Astrocyte (in vitro differentiated cells and primary cell): ENCODE results near the gene FZD10. TPM values are rescaled to one million over a fixed set of nuclear protein-coding genes. Genes with fewer than 3 reads are reported as not detected.

ENCODE experiments used
- DNase-seq: peaks from one replicate; pipeline ENCODE4 v3.0.0-alpha.2; 2010; ENCODE audit warnings: low read depth
- FAIRE-seq: peaks from 2 replicates; lab custom pipeline; 2011; peaks lifted over from hg19 to GRCh38; lab: Jason Lieb, UNC
- H2AFZ ChIP-seq: 2 replicates; pipeline ENCODE4 v1.6.0; 2012; ENCODE audit warnings: low read depth, low read length, inconsistent platforms
- H3K27ac ChIP-seq: 2 replicates; pipeline ENCODE4 v1.5.1; 2011; ENCODE audit warnings: low read depth, low read length, inconsistent platforms
- H3K27me3 ChIP-seq: 2 replicates; pipeline ENCODE4 v1.6.0; 2011; ENCODE audit warnings: low read length, inconsistent platforms; ENCODE audit not compliant: insufficient read depth
- H3K36me3 ChIP-seq: 2 replicates; pipeline ENCODE4 v1.5.1; 2011; ENCODE audit warnings: low read length, inconsistent platforms; ENCODE audit not compliant: insufficient read depth
- H3K4me1 ChIP-seq: 2 replicates; pipeline ENCODE4 v1.5.1; 2011; ENCODE audit warnings: low read length, inconsistent platforms; ENCODE audit not compliant: insufficient read depth
- H3K4me2 ChIP-seq: 2 replicates; pipeline ENCODE4 v1.6.0; 2012; ENCODE audit warnings: low read length, inconsistent platforms
- H3K4me3 ChIP-seq: 2 replicates; pipeline ENCODE4 v1.5.1; 2011; ENCODE audit warnings: low read depth, mild to moderate bottlenecking, low read length, inconsistent platforms; ENCODE audit not compliant: insufficient read depth
- H3K79me2 ChIP-seq: 2 replicates; pipeline ENCODE4 v1.6.0; 2012; ENCODE audit warnings: mild to moderate bottlenecking, low read length, inconsistent platforms; ENCODE audit not compliant: insufficient read depth
- H3K9ac ChIP-seq: 2 replicates; pipeline ENCODE4 v1.6.0; 2012; ENCODE audit warnings: mild to moderate bottlenecking, low read length, inconsistent platforms
- H3K9me3 ChIP-seq: 2 replicates; pipeline ENCODE4 v1.5.1; 2012; ENCODE audit warnings: low read depth, mild to moderate bottlenecking, low read length, inconsistent platforms; ENCODE audit not compliant: insufficient read depth
- H4K20me1 ChIP-seq: 2 replicates; pipeline ENCODE4 v1.6.0; 2012; ENCODE audit warnings: low read length, inconsistent platforms; ENCODE audit not compliant: insufficient read depth
- H3K27ac Mint-ChIP-seq: one replicate; pipeline ENCODE4 v1.8.0; 2021; ENCODE audit warnings: mild to moderate bottlenecking, mixed read lengths; ENCODE audit not compliant: unreplicated experiment
- H3K27me3 Mint-ChIP-seq: one replicate; pipeline ENCODE4 v1.8.0; 2021; ENCODE audit warnings: low read depth, mixed read lengths; ENCODE audit not compliant: unreplicated experiment
- H3K36me3 Mint-ChIP-seq: one replicate; pipeline ENCODE4 v1.8.0; 2021; ENCODE audit warnings: low read depth, mixed read lengths; ENCODE audit not compliant: unreplicated experiment
- H3K4me1 Mint-ChIP-seq: one replicate; pipeline ENCODE4 v1.8.0; 2021; ENCODE audit warnings: low read depth, mixed read lengths; ENCODE audit not compliant: unreplicated experiment
- H3K4me3 Mint-ChIP-seq: one replicate; pipeline ENCODE4 v1.8.0; 2021; ENCODE audit warnings: mild to moderate bottlenecking, moderate library complexity, mixed read lengths; ENCODE audit not compliant: unreplicated experiment
- H3K9me3 Mint-ChIP-seq: one replicate; pipeline ENCODE4 v1.8.0; 2021; ENCODE audit warnings: mild to moderate bottlenecking, mixed read lengths; ENCODE audit not compliant: unreplicated experiment
- EZH2 ChIP-seq: IDR thresholded peaks from 2 replicates; pipeline ENCODE4 v1.6.1; 2012; ENCODE audit warnings: mild to moderate bottlenecking, low read length, inconsistent platforms; ENCODE audit not compliant: insufficient read depth
- total RNA-seq: library from RNA; stranded (reverse); gene quantifications from 2 replicates; pipeline ENCODE4 v1.2.1, GENCODE V29; 2021
- TF ChIP-seq, protein P1 (sequence below): IDR thresholded peaks from 2 replicates; pipeline ENCODE4 v1.5.1; 2011; ENCODE audit warnings: low read depth, mild to moderate bottlenecking, inconsistent platforms, low read length, moderate library complexity; ENCODE audit not compliant: insufficient read depth

The FZD10 gene
- total RNA-seq, 1 donor from 2014 or later, result not detected

DNA sequence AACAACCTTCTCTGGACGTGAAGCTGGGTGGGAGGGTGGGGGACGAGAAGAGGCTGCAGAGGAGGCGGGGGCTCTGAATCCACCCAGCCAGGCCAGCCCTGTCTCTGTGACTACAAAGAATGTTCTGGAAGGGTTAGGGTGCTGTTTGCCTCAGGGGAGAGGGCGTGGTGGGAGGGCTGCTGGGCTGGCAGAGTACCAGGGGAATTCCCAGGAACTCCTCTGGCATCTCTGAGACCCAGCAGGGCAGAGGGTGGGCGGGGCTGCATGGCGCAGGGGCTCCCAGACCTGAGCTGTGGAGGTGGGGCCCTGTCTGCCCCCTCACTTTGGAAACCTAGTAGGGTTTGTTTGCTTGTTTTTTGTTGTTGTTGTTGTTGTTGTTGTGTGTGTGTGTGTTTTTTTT, 45.5 kb upstream of the FZD10 start:
- Mint-ChIP-seq H3K36me3 (no peaks in the 10 kb centered on the region), H3K9me3 (peaks cover 21% of the 10 kb centered on the region), H3K4me1 (no peaks in the 10 kb centered on the region), H3K27ac (no peak overlapping the region), H3K27me3 (no peaks in the 10 kb centered on the region), H3K4me3 (no peak overlapping the region)
- no peak overlapping the region for H3K4me3 ChIP-seq
- H3K27ac ChIP-seq, result no peak overlapping the region
- no peaks in the 10 kb centered on the region for H3K36me3 ChIP-seq
- H3K4me1 ChIP-seq, result no peaks in the 10 kb centered on the region
- no peak overlapping the region for H3K9ac ChIP-seq
- TF ChIP-seq, protein P1, sequence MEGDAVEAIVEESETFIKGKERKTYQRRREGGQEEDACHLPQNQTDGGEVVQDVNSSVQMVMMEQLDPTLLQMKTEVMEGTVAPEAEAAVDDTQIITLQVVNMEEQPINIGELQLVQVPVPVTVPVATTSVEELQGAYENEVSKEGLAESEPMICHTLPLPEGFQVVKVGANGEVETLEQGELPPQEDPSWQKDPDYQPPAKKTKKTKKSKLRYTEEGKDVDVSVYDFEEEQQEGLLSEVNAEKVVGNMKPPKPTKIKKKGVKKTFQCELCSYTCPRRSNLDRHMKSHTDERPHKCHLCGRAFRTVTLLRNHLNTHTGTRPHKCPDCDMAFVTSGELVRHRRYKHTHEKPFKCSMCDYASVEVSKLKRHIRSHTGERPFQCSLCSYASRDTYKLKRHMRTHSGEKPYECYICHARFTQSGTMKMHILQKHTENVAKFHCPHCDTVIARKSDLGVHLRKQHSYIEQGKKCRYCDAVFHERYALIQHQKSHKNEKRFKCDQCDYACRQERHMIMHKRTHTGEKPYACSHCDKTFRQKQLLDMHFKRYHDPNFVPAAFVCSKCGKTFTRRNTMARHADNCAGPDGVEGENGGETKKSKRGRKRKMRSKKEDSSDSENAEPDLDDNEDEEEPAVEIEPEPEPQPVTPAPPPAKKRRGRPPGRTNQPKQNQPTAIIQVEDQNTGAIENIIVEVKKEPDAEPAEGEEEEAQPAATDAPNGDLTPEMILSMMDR, result no peak
- no peak for TF ChIP-seq EZH2
- peaks cover 9% of the 10 kb centered on the region for H3K9me3 ChIP-seq
- no peaks in the 10 kb centered on the region for H3K79me2 ChIP-seq
- no peak overlapping the region for H3K4me2 ChIP-seq
- no peaks in the 10 kb centered on the region for H3K27me3 ChIP-seq
- no peak overlapping the region for H2AFZ ChIP-seq
- H4K20me1 ChIP-seq, result no peaks in the 10 kb centered on the region
- DNase-seq (no peak), FAIRE-seq (no peak)

DNA sequence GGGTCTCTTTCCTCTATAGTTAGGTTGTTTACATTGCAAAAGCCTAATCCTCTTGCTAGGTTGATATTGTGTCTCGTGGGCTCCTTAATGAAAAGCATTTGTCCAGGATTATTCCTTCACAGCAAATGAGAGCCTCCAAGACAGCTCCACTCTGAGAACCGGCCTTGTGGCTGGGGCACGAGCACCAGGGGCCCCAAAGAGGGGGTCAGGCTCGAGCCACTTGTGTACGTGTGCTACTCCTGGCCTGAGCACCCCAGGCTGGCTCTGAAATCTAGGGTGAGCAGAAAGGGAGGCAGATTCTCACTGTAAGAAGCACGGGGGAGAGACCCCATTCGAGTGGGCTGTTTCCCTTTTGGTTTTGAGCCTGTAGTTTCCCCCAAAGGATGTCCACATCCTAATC, 45.0 kb upstream of the FZD10 start:
- H3K9me3 Mint-ChIP-seq, result peaks cover 21% of the 10 kb centered on the region
- no peak overlapping the region for H3K9ac ChIP-seq
- no peaks in the 10 kb centered on the region for H3K79me2 ChIP-seq
- H3K36me3 Mint-ChIP-seq, result no peaks in the 10 kb centered on the region
- H3K27ac ChIP-seq, result no peak overlapping the region
- DNase-seq (no peak), FAIRE-seq (no peak)
- no peak overlapping the region for H3K4me3 ChIP-seq
- no peak overlapping the region for H3K27ac Mint-ChIP-seq
- no peak overlapping the region for H3K4me3 Mint-ChIP-seq
- H3K4me1 Mint-ChIP-seq, result no peaks in the 10 kb centered on the region
- no peaks in the 10 kb centered on the region for H3K27me3 Mint-ChIP-seq
- H4K20me1 ChIP-seq, result no peaks in the 10 kb centered on the region
- H3K9me3 ChIP-seq, result peaks cover 9% of the 10 kb centered on the region
- H3K4me2 ChIP-seq, result no peak overlapping the region
- TF ChIP-seq EZH2, result no peak
- TF ChIP-seq, protein P1, result no peak
- H2AFZ ChIP-seq, result no peak overlapping the region
- H3K36me3 ChIP-seq, result no peaks in the 10 kb centered on the region
- no peaks in the 10 kb centered on the region for H3K27me3 ChIP-seq
- no peaks in the 10 kb centered on the region for H3K4me1 ChIP-seq

DNA sequence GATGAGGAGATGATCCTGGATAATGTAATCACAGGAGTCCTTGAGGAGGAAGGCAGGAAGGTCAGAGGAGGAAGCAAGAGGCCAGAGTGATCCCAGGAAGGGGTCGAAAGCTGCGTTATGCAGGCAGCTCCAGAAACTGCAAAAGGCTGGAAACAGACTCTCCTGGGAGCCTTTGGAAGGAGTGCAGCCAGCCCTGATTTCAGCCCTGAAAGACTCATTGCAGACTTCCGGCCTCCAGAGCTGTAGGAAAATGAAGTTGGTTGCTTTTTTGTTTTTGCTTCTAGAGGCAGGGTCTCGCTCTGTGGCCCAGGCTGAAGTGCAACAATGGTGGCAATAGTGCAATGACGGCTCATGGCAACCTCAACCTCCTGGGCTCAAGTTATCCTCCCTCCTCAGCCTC, 44.6 kb upstream of the FZD10 start:
- H3K9me3 ChIP-seq, result peaks cover 9% of the 10 kb centered on the region
- FAIRE-seq, result no peak
- H3K4me2 ChIP-seq, result no peak overlapping the region
- H3K36me3 ChIP-seq, result no peaks in the 10 kb centered on the region
- H2AFZ ChIP-seq, result no peak overlapping the region
- no peak overlapping the region for H3K27ac ChIP-seq
- H3K9ac ChIP-seq, result no peak overlapping the region
- H3K27me3 ChIP-seq, result no peaks in the 10 kb centered on the region
- TF ChIP-seq, protein P1, result no peak
- no peak for TF ChIP-seq EZH2
- Mint-ChIP-seq H3K9me3 (peaks cover 21% of the 10 kb centered on the region), H3K4me3 (no peak overlapping the region), H3K27ac (no peak overlapping the region), H3K4me1 (no peaks in the 10 kb centered on the region), H3K27me3 (no peaks in the 10 kb centered on the region), H3K36me3 (no peaks in the 10 kb centered on the region)
- no peaks in the 10 kb centered on the region for H3K4me1 ChIP-seq
- H4K20me1 ChIP-seq, result no peaks in the 10 kb centered on the region
- no peak overlapping the region for H3K4me3 ChIP-seq
- no peak for DNase-seq
- H3K79me2 ChIP-seq, result no peaks in the 10 kb centered on the region
